HEK293 (cell line): Measurements from ENCODE around the gene NUDCD3.
A peak's percentile ranks its signal among the peaks of the same experiment; 100 is the strongest.

ENCODE experiments used
- CTCF ChIA-PET: fragments of 350-600 bp; formaldehyde crosslinking; extraction: SDS; loops from one replicate; lab custom pipeline; 2021; ENCODE audit warnings: antibody characterized with exemption; lab: Yijun Ruan, JAX
- POLR2A ChIA-PET: fragments of 300-600 bp; formaldehyde crosslinking; extraction: SDS; loops from one replicate; lab custom pipeline; 2020; ENCODE audit warnings: antibody characterized with exemption, inconsistent platforms; lab: Yijun Ruan, JAX
- H3K27ac ChIP-seq: fragments of 200-500 bp; sonication (Bioruptor generic); 2 replicates; pipeline ENCODE4 v1.5.1; 2014; ENCODE audit warnings: low read depth, low read length, control low read depth, inconsistent platforms; ENCODE audit errors: extremely low read depth
- H3K36me3 ChIP-seq, 2 experiments: fragments of 200-500 bp in 1 of 2; sonication (Bioruptor generic) in 1 of 2; 1 replicate in 1 of 2; 2 replicates in 1 of 2; pipeline ENCODE4 v1.5.1; 2014 to 2017; ENCODE audit warnings: inconsistent platforms in 2 of 2, low read length in 2 of 2; ENCODE audit not compliant: control insufficient read depth in 2 of 2, insufficient read depth in 1 of 2
- H3K4me1 ChIP-seq: fragments of 200-500 bp; sonication (Bioruptor generic); 2 replicates; pipeline ENCODE4 v1.5.1; 2014; ENCODE audit warnings: mild to moderate bottlenecking, low read length, inconsistent platforms; ENCODE audit not compliant: control insufficient read depth, insufficient read depth
- H3K4me3 ChIP-seq: 2 replicates; pipeline ENCODE4 v1.5.1; 2011; ENCODE audit warnings: low read depth, mild to moderate bottlenecking, control low read depth, low read length, moderate library complexity
- H3K9me3 ChIP-seq: fragments of 200-500 bp; sonication (Bioruptor generic); 2 replicates; pipeline ENCODE4 v1.5.1; 2014; ENCODE audit warnings: low read depth, low read length, inconsistent platforms; ENCODE audit not compliant: control insufficient read depth, insufficient read depth
- MEIS1 ChIP-seq: sonication (generic); formaldehyde crosslinking; IDR thresholded peaks from 2 replicates; pipeline ENCODE4 v1.8.1; 2022; ENCODE audit warnings: missing genetic modification reagents, mild to moderate bottlenecking, borderline replicate concordance
- PRDM1 ChIP-seq: fragments of 450-650 bp; formaldehyde crosslinking; IDR thresholded peaks from 2 replicates; pipeline ENCODE4; 2016; ENCODE audit warnings: missing biosample characterization, missing genetic modification characterization
- ZBTB48 ChIP-seq: fragments of 450-650 bp; formaldehyde crosslinking; IDR thresholded peaks from 2 replicates; pipeline ENCODE4 v1.5.1; 2016; ENCODE audit warnings: missing biosample characterization, missing genetic modification characterization
- ZFP37 ChIP-seq: fragments of 450-650 bp; formaldehyde crosslinking; IDR thresholded peaks from 2 replicates; pipeline ENCODE4 v1.5.1; 2016; ENCODE audit warnings: missing biosample characterization, missing genetic modification characterization
- ZNF114 ChIP-seq: fragments of 450-650 bp; formaldehyde crosslinking; IDR thresholded peaks from 2 replicates; pipeline ENCODE4 v1.5.0; 2017; ENCODE audit warnings: missing biosample characterization, missing genetic modification characterization
- ZNF157 ChIP-seq: fragments of 450-650 bp; formaldehyde crosslinking; IDR thresholded peaks from 2 replicates; pipeline ENCODE4 v1.5.1; 2016; ENCODE audit warnings: missing biosample characterization, missing genetic modification characterization
- ZNF350 ChIP-seq: fragments of 450-650 bp; formaldehyde crosslinking; IDR thresholded peaks from 2 replicates; pipeline ENCODE4 v1.5.0; 2017; ENCODE audit warnings: missing biosample characterization, mild to moderate bottlenecking, missing genetic modification characterization
- ZNF366 ChIP-seq: fragments of 450-650 bp; formaldehyde crosslinking; conservative IDR thresholded peaks from 2 replicates; pipeline ENCODE4 v1.5.1; 2016; ENCODE audit warnings: missing biosample characterization, missing genetic modification characterization
- ZNF416 ChIP-seq: fragments of 450-650 bp; formaldehyde crosslinking; IDR thresholded peaks from 2 replicates; pipeline ENCODE4 v1.5.1; 2016; ENCODE audit warnings: missing biosample characterization, missing genetic modification characterization
- ZNF560 ChIP-seq: fragments of 450-650 bp; formaldehyde crosslinking; IDR thresholded peaks from 2 replicates; pipeline ENCODE4 v1.5.1; 2017; ENCODE audit warnings: missing biosample characterization, missing genetic modification characterization, borderline replicate concordance
- ZNF626 ChIP-seq: fragments of 450-650 bp; sonication (Bioruptor Pico); formaldehyde crosslinking; IDR thresholded peaks from 2 replicates; pipeline ENCODE4 v1.5.1; 2018; ENCODE audit warnings: missing biosample characterization, missing genetic modification characterization, inconsistent platforms
- ZNF747 ChIP-seq: fragments of 450-650 bp; formaldehyde crosslinking; IDR thresholded peaks from 2 replicates; pipeline ENCODE4 v1.5.1; 2016; ENCODE audit warnings: missing biosample characterization, missing genetic modification characterization
- ZXDB ChIP-seq: fragments of 450-650 bp; formaldehyde crosslinking; IDR thresholded peaks from 2 replicates; pipeline ENCODE4 v1.5.1; 2016; ENCODE audit warnings: missing biosample characterization, missing genetic modification characterization
- TF ChIP-seq, protein P1 (sequence below): fragments of 450-650 bp; formaldehyde crosslinking; IDR thresholded peaks from 2 replicates; pipeline ENCODE4 v1.5.1; 2016; ENCODE audit warnings: missing biosample characterization, missing genetic modification characterization
- TF ChIP-seq, protein P2 (sequence below): fragments of 450-650 bp; formaldehyde crosslinking; IDR thresholded peaks from 2 replicates; pipeline ENCODE4 v1.5.1; 2017; ENCODE audit warnings: missing biosample characterization, missing genetic modification characterization
- TF ChIP-seq, protein P3 (sequence below): sonication (generic); formaldehyde crosslinking; IDR thresholded peaks from 2 replicates; pipeline ENCODE4 v1.8.1; 2022; ENCODE audit warnings: mild to moderate bottlenecking, moderate library complexity, missing genetic modification reagents
- TF ChIP-seq, protein P4 (sequence below): fragments of 450-650 bp; formaldehyde crosslinking; IDR thresholded peaks from 2 replicates; pipeline ENCODE4 v1.5.1; 2017; ENCODE audit warnings: missing biosample characterization, missing genetic modification characterization

The NUDCD3 gene

DNA sequence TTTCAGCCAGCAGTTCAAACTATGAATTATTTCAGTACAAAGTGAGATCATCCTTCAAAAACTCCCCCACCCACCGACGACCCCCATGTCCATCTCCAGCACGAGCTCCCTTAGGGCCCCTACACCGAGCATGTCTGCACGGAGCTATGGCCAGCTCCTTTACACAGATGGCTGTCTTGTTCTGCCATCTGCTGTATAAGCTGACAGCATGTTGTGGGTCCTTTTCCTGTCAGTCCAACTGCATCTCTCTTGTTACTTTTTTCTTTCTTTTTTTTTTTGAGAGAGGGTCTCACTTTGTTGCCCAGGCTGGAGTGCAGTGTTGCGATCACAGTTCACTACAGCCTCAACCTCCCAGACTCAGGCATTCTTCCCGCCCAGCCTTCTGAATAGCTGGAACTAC, 29.1 kb upstream of the NUDCD3 start:
- no peak overlapping the region for H3K27ac ChIP-seq
- no peaks in the 10 kb centered on the region for H3K4me1 ChIP-seq
- TF ChIP-seq ZNF114 (no peak), ZNF416 (tag by site-specific recombination) (no peak), ZNF157 (tag by site-specific recombination) (no peak), ZNF747 (tag by site-specific recombination) (no peak), ZXDB (tag by site-specific recombination) (no peak), MEIS1 (CRISPR knock-in tag) (no peak)
- TF ChIP-seq, protein P1, sequence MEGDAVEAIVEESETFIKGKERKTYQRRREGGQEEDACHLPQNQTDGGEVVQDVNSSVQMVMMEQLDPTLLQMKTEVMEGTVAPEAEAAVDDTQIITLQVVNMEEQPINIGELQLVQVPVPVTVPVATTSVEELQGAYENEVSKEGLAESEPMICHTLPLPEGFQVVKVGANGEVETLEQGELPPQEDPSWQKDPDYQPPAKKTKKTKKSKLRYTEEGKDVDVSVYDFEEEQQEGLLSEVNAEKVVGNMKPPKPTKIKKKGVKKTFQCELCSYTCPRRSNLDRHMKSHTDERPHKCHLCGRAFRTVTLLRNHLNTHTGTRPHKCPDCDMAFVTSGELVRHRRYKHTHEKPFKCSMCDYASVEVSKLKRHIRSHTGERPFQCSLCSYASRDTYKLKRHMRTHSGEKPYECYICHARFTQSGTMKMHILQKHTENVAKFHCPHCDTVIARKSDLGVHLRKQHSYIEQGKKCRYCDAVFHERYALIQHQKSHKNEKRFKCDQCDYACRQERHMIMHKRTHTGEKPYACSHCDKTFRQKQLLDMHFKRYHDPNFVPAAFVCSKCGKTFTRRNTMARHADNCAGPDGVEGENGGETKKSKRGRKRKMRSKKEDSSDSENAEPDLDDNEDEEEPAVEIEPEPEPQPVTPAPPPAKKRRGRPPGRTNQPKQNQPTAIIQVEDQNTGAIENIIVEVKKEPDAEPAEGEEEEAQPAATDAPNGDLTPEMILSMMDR (tag by site-specific recombination) = 0 out of 2 replicates have a peak, but pooled peaks have one; percentile 10
- TF ChIP-seq, protein P2, sequence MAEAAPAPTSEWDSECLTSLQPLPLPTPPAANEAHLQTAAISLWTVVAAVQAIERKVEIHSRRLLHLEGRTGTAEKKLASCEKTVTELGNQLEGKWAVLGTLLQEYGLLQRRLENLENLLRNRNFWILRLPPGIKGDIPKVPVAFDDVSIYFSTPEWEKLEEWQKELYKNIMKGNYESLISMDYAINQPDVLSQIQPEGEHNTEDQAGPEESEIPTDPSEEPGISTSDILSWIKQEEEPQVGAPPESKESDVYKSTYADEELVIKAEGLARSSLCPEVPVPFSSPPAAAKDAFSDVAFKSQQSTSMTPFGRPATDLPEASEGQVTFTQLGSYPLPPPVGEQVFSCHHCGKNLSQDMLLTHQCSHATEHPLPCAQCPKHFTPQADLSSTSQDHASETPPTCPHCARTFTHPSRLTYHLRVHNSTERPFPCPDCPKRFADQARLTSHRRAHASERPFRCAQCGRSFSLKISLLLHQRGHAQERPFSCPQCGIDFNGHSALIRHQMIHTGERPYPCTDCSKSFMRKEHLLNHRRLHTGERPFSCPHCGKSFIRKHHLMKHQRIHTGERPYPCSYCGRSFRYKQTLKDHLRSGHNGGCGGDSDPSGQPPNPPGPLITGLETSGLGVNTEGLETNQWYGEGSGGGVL (tag by site-specific recombination) = no peak
- TF ChIP-seq, all 188 proteins: peak for 1
- CTCF ChIA-PET = interaction anchor here (2.8 kb wide), 1 partner anchor 15 kb away, joined by 16 read pairs; no protein-coding TSS in a partner anchor
- H3K36me3 ChIP-seq = no peaks in the 10 kb centered on the region
- H3K4me3 ChIP-seq = no peak overlapping the region
- POLR2A ChIA-PET = interaction anchor here (0.7 kb wide), 1 partner anchor 46 kb away, joined by 3 read pairs; no protein-coding TSS in a partner anchor
- no peaks in the 10 kb centered on the region for H3K9me3 ChIP-seq

DNA sequence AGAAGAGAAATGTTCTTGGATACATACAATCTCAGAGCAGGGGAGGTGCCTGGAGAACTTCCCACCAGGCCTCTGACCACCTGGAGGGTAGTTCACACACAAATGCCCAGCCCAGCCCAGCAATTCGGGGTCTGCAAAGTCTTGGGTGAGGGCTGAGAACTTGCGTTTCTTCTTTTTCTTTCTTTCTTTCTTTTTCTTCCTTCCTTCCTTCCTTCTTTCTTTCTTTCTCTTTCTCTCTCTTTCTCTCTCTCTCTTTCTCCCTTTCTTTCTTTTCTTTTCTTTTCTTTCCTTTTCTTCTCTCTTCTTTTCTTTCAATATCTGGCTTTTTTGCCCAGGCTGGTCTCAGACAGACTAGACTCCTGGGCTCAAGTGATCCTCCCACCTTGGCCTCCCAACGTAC, 28.3 kb upstream of the NUDCD3 start:
- POLR2A ChIA-PET = interaction anchor here (0.7 kb wide), 1 partner anchor 47 kb away, joined by 3 read pairs; no protein-coding TSS in a partner anchor
- no peak overlapping the region for H3K27ac ChIP-seq
- H3K4me3 ChIP-seq = no peak overlapping the region
- H3K36me3 ChIP-seq = no peaks in the 10 kb centered on the region
- no peaks in the 10 kb centered on the region for H3K9me3 ChIP-seq
- H3K4me1 ChIP-seq = no peaks in the 10 kb centered on the region
- CTCF ChIA-PET = interaction anchor here (0.6 to 2.8 kb wide), 2 partner anchors 16 to 236 kb away, joined by 3 to 16 read pairs; no protein-coding TSS in a partner anchor
- TF ChIP-seq ZNF350 (tag by site-specific recombination) (no peak), ZNF366 (tag by site-specific recombination) (peak; percentile 90), ZNF626 (no peak), ZFP37 (tag by site-specific recombination) (no peak), ZBTB48 (tag by site-specific recombination) (no peak), ZNF560 (tag by site-specific recombination) (no peak), PRDM1 (tag by site-specific recombination) (0 out of 2 replicates have a peak, but pooled peaks have one; percentile 31)
- TF ChIP-seq, protein P3, sequence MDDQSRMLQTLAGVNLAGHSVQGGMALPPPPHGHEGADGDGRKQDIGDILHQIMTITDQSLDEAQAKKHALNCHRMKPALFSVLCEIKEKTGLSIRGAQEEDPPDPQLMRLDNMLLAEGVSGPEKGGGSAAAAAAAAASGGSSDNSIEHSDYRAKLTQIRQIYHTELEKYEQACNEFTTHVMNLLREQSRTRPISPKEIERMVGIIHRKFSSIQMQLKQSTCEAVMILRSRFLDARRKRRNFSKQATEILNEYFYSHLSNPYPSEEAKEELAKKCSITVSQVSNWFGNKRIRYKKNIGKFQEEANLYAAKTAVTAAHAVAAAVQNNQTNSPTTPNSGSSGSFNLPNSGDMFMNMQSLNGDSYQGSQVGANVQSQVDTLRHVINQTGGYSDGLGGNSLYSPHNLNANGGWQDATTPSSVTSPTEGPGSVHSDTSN = no peak
- TF ChIP-seq, protein P4, sequence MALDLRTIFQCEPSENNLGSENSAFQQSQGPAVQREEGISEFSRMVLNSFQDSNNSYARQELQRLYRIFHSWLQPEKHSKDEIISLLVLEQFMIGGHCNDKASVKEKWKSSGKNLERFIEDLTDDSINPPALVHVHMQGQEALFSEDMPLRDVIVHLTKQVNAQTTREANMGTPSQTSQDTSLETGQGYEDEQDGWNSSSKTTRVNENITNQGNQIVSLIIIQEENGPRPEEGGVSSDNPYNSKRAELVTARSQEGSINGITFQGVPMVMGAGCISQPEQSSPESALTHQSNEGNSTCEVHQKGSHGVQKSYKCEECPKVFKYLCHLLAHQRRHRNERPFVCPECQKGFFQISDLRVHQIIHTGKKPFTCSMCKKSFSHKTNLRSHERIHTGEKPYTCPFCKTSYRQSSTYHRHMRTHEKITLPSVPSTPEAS = no peak
